Bone marrow (tissue), 2 donors: ENCODE results near the gene STK39.

Source experiments
- DNase-seq, 2 donors: peaks; one replicate each; lab custom pipeline; 2025; lab: John Stamatoyannopoulos, UW

STK39 gene

GRCh38 chr2:168047091-168047690 lies 200.2 kb downstream of the STK39 start:
- DNase-seq, result no peak

- no peak for DNase-seq
These were observed 202.8 kb downstream of the STK39 start for GRCh38 chr2:168044579-168044978.

GRCh38 chr2:168044176-168044575 lies 203.2 kb downstream of the STK39 start:
- no peak for DNase-seq

GRCh38 chr2:168042127-168042824 lies 205.1 kb downstream of the STK39 start:
- peak in 1 of 2 donors; percentile 8 for DNase-seq

GRCh38 chr2:168039881-168040280 lies 207.5 kb downstream of the STK39 start:
- DNase-seq, result no peak

GRCh38 chr2:168037778-168038177 lies 209.6 kb downstream of the STK39 start:
- DNase-seq, result no peak

GRCh38 chr2:168035458-168035857 lies 211.9 kb downstream of the STK39 start:
- DNase-seq, result no peak

GRCh38 chr2:168034616-168035015 lies 212.8 kb downstream of the STK39 start:
- no peak for DNase-seq

GRCh38 chr2:168033966-168034365 lies 213.4 kb downstream of the STK39 start:
- no peak for DNase-seq

- DNase-seq, result no peak
These were observed 215.3 kb downstream of the STK39 start for GRCh38 chr2:168032091-168032490.

- DNase-seq, result no peak
These were observed 216.4 kb downstream of the STK39 start for GRCh38 chr2:168030862-168031624.

- DNase-seq, result no peak
These were observed 218.3 kb downstream of the STK39 start for GRCh38 chr2:168029071-168029470.

GRCh38 chr2:168028362-168028761 lies 219.0 kb downstream of the STK39 start:
- DNase-seq, result no peak

- DNase-seq, result peak in 1 of 2 donors; percentile 3
These were observed 221.8 kb downstream of the STK39 start for GRCh38 chr2:168025487-168026202.

- DNase-seq, result no peak
These were observed 222.9 kb downstream of the STK39 start for GRCh38 chr2:168024459-168024858.

GRCh38 chr2:168021800-168022587 lies 225.4 kb downstream of the STK39 start:
- no peak for DNase-seq

- DNase-seq, result no peak
These were observed 232.0 kb downstream of the STK39 start for GRCh38 chr2:168015274-168015953.

- no peak for DNase-seq
These were observed 237.5 kb downstream of the STK39 start for GRCh38 chr2:168009900-168010299.

GRCh38 chr2:168008646-168009195 lies 238.7 kb downstream of the STK39 start:
- DNase-seq, result no peak

- no peak for DNase-seq
These were observed 240.9 kb downstream of the STK39 start for GRCh38 chr2:168006498-168006897.

GRCh38 chr2:168005586-168005985 lies 241.8 kb downstream of the STK39 start:
- no peak for DNase-seq
